Measurements from ENCODE around the gene SCN1B. TPM values are rescaled to one million over a fixed set of nuclear protein-coding genes. Genes with fewer than 3 reads are reported as not detected.
A peak's percentile ranks its signal among the peaks of the same experiment; 100 is the strongest.
"Not testable (repeated sequence)": the region's sequence is repeated elsewhere in the genome, so short reads cannot be mapped to it uniquely, and the experiment has no call there.

The SCN1B gene
- total RNA-seq, 1 donor from 2014 or later: 5.8 TPM

GRCh38 chr19:35011737-35012682 lies 18.3 kb upstream of the SCN1B start:
- H3K27ac Mint-ChIP-seq (ENCODE audit: unreplicated experiment): no peak overlapping the region
- no peaks in the 10 kb centered on the region for H3K9me3 Mint-ChIP-seq (ENCODE audit: low read depth)
- H3K4me1 Mint-ChIP-seq (ENCODE audit: low read depth): no peaks in the 10 kb centered on the region
- no peak for DNase-seq (ENCODE audit: low spot score)
- H3K36me3 Mint-ChIP-seq (ENCODE audit: low read depth): peaks cover 16% of the 10 kb centered on the region
- no peaks in the 10 kb centered on the region for H3K27me3 Mint-ChIP-seq (ENCODE audit: low read depth)
- H3K4me3 Mint-ChIP-seq (ENCODE audit: unreplicated experiment): no peak overlapping the region
- TF ChIP-seq, protein P1, sequence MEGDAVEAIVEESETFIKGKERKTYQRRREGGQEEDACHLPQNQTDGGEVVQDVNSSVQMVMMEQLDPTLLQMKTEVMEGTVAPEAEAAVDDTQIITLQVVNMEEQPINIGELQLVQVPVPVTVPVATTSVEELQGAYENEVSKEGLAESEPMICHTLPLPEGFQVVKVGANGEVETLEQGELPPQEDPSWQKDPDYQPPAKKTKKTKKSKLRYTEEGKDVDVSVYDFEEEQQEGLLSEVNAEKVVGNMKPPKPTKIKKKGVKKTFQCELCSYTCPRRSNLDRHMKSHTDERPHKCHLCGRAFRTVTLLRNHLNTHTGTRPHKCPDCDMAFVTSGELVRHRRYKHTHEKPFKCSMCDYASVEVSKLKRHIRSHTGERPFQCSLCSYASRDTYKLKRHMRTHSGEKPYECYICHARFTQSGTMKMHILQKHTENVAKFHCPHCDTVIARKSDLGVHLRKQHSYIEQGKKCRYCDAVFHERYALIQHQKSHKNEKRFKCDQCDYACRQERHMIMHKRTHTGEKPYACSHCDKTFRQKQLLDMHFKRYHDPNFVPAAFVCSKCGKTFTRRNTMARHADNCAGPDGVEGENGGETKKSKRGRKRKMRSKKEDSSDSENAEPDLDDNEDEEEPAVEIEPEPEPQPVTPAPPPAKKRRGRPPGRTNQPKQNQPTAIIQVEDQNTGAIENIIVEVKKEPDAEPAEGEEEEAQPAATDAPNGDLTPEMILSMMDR (IDR thresholded peaks at IDR 0.05): no peak

- H3K36me3 Mint-ChIP-seq (ENCODE audit: low read depth): peaks cover 24% of the 10 kb centered on the region
- H3K4me1 Mint-ChIP-seq (ENCODE audit: low read depth): no peaks in the 10 kb centered on the region
- TF ChIP-seq, protein P1 (IDR thresholded peaks at IDR 0.05): peak; percentile 88
- no peak for DNase-seq (ENCODE audit: low spot score)
- H3K27me3 Mint-ChIP-seq (ENCODE audit: low read depth): no peaks in the 10 kb centered on the region
- H3K27ac Mint-ChIP-seq (ENCODE audit: unreplicated experiment): no peak overlapping the region
- no peak overlapping the region for H3K4me3 Mint-ChIP-seq (ENCODE audit: unreplicated experiment)
- no peaks in the 10 kb centered on the region for H3K9me3 Mint-ChIP-seq (ENCODE audit: low read depth)
Measured at GRCh38 chr19:35013041-35013819, 17.0 kb upstream of the SCN1B start.

GRCh38 chr19:35013820-35014754 lies 16.2 kb upstream of the SCN1B start:
- no peaks in the 10 kb centered on the region for H3K4me1 Mint-ChIP-seq (ENCODE audit: low read depth)
- H3K27ac Mint-ChIP-seq (ENCODE audit: unreplicated experiment): no peak overlapping the region
- no peaks in the 10 kb centered on the region for H3K9me3 Mint-ChIP-seq (ENCODE audit: low read depth)
- no peak for DNase-seq (ENCODE audit: low spot score)
- no peak overlapping the region for H3K4me3 Mint-ChIP-seq (ENCODE audit: unreplicated experiment)
- H3K27me3 Mint-ChIP-seq (ENCODE audit: low read depth): no peaks in the 10 kb centered on the region
- peaks cover 29% of the 10 kb centered on the region for H3K36me3 Mint-ChIP-seq (ENCODE audit: low read depth)
- TF ChIP-seq, protein P1 (IDR thresholded peaks at IDR 0.05): no peak

DNA sequence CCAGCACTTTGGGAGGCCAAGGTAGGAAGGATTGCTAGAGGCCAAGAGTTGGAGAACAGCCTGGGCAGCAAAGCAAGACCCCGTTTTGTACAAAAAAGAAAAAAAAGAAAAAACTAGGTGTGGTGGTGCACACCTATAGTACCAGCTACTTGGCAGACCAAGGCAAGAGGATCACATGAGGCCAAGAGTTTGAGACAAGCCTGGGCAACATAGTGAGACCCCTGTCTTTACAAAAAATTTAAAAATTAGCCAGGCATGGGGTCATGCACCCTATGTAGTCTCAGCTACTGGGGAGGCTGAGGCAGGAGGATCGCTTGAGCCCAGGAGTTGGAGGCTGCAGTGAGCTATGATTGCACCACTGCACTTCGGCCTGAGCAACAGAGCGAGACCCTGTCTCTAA lies 15.5 kb upstream of the SCN1B start:
- H3K27ac Mint-ChIP-seq (ENCODE audit: unreplicated experiment); H3K4me3 Mint-ChIP-seq (ENCODE audit: unreplicated experiment); H3K27me3 Mint-ChIP-seq (ENCODE audit: low read depth); H3K4me1 Mint-ChIP-seq (ENCODE audit: low read depth); DNase-seq (ENCODE audit: low spot score); H3K9me3 Mint-ChIP-seq (ENCODE audit: low read depth): not testable (repeated sequence)
- peaks cover 31% of the 10 kb centered on the region for H3K36me3 Mint-ChIP-seq (ENCODE audit: low read depth)

- peaks cover 31% of the 10 kb centered on the region for H3K36me3 Mint-ChIP-seq (ENCODE audit: low read depth)
- TF ChIP-seq, protein P1 (IDR thresholded peaks at IDR 0.05): no peak
- no peaks in the 10 kb centered on the region for H3K4me1 Mint-ChIP-seq (ENCODE audit: low read depth)
- no peak for DNase-seq (ENCODE audit: low spot score)
- H3K9me3 Mint-ChIP-seq (ENCODE audit: low read depth): no peaks in the 10 kb centered on the region
- no peak overlapping the region for H3K4me3 Mint-ChIP-seq (ENCODE audit: unreplicated experiment)
- no peaks in the 10 kb centered on the region for H3K27me3 Mint-ChIP-seq (ENCODE audit: low read depth)
- H3K27ac Mint-ChIP-seq (ENCODE audit: unreplicated experiment): no peak overlapping the region
Measured at GRCh38 chr19:35015270-35015953, 14.9 kb upstream of the SCN1B start.

Data from chondrocyte (in vitro differentiated cells).